CD4-positive, alpha-beta T cell treated with Interferon gamma for 1 hour (primary cell): ENCODE measurements around the gene SEMA3A.

ENCODE experiments used
- DNase-seq: peaks from one replicate; pipeline ENCODE4 v3.0.0-alpha.2; 2020

Gene SEMA3A

DNA sequence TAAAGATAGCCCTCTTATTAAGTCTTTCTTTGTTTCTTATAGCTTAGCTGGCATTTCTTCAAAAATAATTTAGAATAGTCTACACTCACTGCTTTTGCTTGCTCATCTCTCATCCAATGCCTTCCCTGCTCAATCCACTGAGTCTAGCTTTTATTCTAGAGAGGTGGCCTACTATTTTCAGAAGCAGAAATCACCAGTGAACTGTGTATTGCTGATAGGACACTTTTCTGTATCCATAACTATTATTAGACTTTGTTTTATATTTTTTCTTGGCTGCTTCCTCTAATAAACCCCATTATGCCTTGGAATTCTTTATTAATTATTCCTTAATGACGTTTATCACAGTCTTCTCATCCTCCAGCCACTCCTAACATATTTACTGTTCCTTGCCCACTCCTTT, 206.8 kb downstream of the SEMA3A start:
- no peak for DNase-seq

GRCh38 chr7:83985821-83986220, 208.8 kb downstream of the SEMA3A start:
- no peak for DNase-seq

GRCh38 chr7:83984591-83984990, 210.0 kb downstream of the SEMA3A start:
- DNase-seq, result no peak

DNA sequence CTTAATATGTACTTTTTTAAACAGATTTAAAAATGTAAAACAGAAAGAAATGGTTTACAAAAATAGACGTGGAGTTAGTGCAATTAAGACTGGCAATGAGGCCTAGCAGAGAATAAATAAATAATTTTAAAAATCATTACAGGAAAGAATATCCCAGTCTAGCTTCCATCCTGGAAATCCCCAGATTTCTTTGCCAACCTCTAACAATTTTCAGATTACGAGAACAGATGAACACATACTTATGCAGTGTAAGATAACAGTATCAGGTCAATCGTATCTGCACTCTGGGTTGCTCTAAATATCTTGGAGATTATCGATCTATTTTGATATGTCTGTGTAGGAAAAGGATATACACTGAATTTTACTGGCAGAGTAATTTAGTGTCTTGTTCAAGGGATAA, 210.5 kb downstream of the SEMA3A start:
- no peak for DNase-seq

GRCh38 chr7:83983606-83984005, 211.0 kb downstream of the SEMA3A start:
- DNase-seq, result no peak

DNA sequence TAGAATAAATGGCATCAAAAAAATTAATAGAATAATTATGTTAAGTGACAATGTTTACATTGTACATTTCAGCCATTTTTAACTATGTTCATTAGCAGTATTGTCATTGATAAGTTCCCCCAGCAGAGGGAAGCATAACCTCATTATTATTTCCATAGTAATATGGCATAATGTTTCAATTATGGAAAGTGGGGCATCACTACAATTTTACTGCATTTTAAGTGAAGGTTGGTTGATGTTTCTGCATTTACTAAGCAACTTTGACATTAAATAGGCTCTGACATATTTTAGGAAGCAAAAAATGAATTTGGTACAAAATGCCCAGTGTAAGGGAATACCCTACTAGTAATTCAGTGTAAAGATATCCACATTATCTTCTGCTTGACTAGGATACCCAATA, 218.3 kb downstream of the SEMA3A start:
- DNase-seq, result no peak

DNA sequence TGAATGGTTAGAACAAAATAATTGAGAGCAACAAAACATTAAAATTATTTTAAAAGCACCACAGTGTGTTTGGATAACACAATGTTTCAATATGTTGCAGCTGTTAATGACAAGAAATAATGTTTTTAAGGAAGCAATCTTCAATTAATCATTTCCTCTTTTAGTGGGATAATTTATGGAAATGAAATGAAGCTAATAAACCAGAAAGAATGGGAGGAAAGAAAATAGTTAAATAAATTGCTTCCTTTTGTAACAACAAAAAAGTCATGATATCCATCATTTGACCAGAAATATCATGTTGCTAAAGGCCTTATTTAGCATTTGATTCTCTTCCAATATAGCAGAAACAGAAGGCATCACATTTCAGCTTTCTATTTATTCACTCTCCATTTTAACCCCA, 224.5 kb downstream of the SEMA3A start:
- DNase-seq, result no peak

GRCh38 chr7:83964318-83964717, 230.3 kb downstream of the SEMA3A start:
- DNase-seq, result no peak

- no peak for DNase-seq
Observed at GRCh38 chr7:83957333-83957732, 237.3 kb downstream of the SEMA3A start.

DNA sequence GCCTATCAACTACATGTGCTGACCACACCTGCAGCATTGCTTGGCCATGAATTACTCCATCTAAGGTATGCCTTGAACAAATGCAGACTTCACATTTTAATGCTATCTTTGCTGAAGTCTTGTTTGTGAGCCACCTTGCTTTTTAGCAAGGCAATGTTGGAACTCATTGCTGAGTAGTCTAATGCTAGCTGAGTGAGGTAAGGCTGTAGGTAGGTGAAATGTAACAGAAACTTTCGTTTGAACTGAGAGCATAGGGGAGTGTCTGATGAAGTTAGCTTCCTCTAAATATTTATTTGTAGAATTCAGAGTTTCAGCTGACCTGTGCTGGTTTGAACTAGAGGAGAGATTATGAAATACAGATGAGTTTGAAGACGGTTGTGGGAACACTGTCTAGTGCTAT, 238.5 kb downstream of the SEMA3A start:
- DNase-seq, result no peak

DNA sequence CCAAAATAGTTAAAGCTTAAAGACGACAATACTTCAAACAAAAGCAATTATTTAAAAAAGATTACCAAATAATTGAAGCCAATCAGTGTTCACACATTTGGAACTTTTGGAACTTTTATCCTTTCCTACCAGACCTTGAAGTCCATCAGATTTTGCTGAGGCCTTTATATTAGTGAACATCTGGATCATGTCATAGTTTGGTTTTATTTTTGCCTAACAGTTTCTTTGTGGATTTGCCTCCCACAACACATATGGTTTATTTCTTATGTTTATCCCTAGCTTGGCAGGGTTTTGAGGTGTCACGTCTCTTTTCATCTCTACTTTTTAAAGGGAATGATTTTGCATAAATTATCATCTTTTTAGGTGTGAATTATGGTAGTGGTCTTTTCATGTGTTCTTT, 242.4 kb downstream of the SEMA3A start:
- DNase-seq, result no peak

- no peak for DNase-seq
Observed at GRCh38 chr7:83947260-83947659, 247.3 kb downstream of the SEMA3A start.

DNA sequence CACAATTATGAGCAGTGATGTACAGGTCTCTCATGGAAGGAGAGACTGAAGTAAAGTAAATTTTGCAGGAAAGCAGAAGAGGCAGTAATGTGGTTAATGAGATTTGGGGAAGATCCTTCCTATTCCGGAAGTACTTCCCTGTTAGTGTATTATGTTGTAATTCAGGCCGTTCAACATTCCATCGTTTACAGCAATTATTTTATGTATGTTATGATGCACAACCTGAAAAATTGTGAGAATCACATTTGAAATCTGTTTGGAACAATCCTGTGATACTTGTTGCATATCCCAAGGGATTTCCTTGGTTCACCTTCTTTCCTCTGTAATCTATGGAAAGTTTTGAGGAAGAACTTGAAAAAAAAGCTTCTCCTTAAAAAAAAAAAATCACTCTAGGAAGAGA, 247.8 kb downstream of the SEMA3A start:
- no peak for DNase-seq

DNA sequence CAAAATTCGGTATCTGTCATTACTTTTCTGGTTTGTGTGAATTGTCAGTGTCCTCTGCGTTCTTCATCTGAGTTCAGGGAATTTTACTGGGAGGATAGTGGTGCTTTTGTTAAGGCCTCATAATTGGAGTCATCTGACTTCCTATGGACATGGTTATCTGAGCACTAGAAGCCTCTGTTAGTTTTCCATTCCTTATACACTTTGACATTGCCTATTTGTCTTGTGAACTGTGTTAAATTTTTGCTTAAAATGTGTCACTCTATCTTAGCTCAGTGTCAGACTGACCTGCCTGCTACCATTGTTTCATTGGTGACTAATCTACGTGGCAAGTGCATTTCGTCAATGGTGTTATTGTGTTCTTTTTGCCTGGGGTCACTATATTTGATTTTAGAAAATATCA, 253.3 kb downstream of the SEMA3A start:
- no peak for DNase-seq

DNA sequence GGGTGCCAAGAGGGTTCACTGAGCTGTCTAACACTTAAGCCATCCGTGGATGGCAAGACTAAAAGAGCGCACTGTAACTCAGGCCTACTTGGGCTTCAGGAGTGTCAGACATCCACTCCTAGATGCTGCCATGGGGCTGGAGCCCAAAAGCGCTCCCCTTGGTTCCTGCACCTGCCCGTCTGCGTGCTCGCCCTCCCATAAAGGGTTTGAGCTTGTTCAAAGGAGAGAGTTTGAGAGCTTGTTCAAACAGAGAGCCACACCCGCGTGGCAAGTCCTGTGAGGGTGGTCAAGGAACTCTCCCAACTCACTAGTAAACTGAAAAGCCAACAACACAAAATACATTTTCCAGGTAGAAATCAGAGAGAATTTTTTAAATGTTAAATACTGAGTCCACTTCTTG, 256.7 kb downstream of the SEMA3A start:
- no peak for DNase-seq

DNA sequence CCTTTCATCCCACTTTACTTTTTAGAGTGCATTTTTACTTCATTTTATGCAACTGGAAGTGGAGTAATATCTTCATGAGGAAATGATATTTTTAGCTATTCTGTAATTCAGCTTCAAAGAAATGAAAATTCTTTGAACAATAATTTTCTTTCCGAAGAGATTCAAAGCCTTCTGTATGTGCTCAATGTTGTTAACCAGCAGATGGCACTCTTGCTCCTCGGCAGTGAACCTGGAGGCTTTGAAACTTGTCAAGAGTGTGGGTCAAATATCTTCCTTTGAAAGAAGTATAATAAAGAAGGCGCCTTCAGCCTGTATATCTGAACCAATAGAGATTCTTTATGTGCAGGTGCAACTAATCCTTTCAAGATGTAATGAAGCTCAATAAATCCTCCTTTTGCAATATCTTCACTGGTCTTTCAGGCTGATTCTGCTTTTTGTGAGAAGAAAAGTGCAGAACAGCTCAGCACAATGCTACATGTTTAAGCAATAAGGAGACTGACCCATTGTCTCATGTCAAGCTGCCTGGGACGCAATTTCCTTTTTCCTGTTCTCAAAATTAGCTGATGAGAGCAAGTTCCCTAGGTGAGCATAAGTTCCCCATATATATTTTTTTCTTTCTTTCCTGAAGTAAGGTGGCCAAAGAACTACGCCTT, 258.4 kb downstream of the SEMA3A start:
- peak; percentile 5 for DNase-seq

DNA sequence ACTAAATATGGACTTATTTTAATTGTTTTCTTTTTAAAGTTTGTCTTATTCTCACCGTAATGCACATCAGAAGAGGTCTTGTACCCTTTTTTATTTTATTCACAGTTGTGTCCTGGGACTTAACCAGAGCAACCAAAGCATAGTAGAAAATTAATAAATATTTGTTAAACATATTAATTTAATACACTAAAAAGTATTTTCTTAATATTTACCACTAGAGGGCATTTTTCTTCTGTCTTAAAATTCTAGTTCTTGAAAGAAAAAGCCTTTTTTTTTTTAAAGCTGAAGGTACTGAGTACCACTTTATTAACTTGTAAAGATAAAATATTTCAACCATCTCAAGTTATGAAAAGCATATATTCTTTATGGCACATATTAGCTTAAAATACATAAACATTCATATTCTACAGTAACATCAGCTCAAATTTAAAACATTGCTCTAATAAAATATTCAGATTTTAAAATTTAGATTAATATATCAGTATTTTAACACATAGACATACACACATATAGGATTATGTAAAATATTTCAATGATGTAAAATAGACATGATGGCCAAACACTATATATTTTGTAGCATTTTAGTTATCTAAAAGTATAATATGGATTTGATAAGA, 260.4 kb downstream of the SEMA3A start:
- DNase-seq, result no peak

GRCh38 chr7:83931968-83932367, 262.6 kb downstream of the SEMA3A start:
- DNase-seq, result no peak

- no peak for DNase-seq
Observed at GRCh38 chr7:83930262-83930661, 264.3 kb downstream of the SEMA3A start.

- DNase-seq, result no peak
Observed at GRCh38 chr7:83925860-83926259, 268.7 kb downstream of the SEMA3A start.

DNA sequence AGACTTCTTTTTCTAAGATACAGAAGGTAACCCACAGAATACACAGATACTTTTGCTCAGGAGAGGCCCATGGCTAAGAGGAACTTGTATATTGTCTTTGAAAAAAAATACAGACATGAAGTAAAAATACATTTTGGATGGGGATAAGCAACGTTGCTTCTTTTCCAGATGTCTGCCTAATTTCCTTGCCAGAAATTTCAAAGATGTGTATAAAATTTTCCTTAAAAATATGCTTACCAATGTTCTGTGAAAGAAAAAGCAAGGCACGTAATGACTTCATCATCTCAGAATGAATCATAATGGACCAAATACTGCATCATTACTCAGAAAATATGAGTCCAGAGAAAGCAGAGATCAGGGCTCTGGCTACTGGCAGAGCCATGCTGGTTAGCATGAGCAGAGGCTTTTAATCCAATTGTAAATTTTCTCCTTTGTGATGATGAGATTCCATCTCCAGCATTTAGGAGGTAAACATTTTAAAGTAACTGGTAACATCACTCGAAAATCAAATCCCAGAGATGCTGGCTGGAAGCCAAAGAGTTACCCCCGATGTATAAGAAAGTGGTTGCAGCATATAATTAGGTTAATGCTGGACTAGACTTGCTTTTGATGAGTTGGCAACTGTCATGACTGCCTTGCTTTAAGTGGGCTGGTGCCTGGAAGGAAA, 272.5 kb downstream of the SEMA3A start:
- DNase-seq, result no peak

DNA sequence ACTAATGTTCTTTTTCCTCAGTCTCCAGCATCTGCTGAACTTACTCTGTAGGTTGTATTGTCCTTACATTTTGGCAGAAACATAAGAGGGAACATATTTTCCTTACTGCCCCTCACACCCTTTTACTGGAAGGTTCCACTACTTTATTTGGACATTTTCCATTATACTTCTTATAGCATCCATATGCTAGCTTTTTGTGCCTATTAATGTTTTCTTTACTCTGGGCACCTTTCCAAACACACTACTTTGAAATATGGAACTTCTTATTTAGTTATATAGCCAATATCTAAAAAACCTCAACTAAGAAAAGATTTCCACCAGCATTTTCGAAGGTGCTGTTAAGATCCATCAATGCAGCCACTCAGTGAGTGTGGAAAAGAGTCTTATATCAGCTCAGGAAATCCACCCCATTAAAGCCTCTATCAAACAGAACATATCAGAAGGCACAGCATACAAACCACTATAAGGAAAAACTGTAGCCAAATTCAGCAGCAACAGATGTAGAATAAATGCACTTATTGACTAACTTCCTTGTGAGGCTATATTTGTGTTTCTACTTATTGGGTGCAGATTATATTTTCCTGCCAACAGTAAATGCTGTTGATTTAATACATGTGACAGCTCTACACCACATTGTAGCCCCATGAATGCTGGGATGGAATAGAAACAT, 273.2 kb downstream of the SEMA3A start:
- DNase-seq, result no peak

DNA sequence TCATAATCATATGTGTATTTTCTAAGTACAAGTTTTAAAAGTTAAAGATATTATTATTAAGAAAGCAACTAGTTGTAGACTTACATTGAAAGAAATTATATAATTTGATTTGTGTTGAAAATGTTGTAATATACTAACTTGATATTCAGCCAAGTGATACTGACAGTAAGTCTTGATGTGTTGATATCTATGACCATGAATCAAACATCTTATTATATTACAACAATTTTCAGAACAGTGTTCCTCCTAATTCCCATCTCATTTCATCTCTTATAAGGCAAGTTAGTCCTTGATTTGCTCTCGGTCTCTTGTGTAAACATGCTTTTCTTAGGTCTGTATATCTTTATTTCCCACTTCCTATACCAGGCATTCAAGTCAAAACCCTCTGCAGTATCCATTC, 276.4 kb downstream of the SEMA3A start:
- no peak for DNase-seq

DNA sequence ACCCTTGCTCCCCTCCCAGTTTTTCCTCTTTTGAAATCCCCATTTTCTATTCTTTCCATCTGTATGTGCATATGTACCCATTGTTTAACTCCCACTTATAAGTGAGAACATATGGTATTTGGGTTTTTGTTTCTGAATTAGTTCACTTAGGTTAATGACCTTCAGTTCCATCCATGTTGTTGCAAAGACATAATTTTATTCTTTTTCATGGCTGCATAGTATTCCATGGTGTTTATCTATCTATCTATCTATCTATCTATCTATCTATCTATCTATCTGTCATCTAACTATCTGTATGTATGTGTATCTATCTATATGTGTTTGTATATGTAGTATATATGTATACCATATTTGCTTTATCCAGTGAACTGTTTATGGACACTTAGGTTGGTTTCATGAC, 281.4 kb downstream of the SEMA3A start:
- no peak for DNase-seq
